Gastrocnemius medialis (tissue), 4 donors: ENCODE measurements around the gene PIK3R6. TPM values are rescaled to one million over a fixed set of nuclear protein-coding genes. Genes with fewer than 3 reads are reported as not detected.

Experiments used
- ATAC-seq, 2 donors: fragments of 150-250 bp; one replicate each; pipeline ENCODE4 v1.9.1; 2016
- DNase-seq, 2 donors: peaks; one replicate each; pipeline ENCODE4 v3.0.0-alpha.2; 2019
- H3K27ac ChIP-seq, 4 donors: fragments of 200-600 bp; sonication (generic); 1 replicate in 1 of 4; 2 replicates in 3 of 4; pipeline ENCODE4 v1.5.1; 2016 to 2018; ENCODE audit warnings: mild to moderate bottlenecking in 2 of 4, moderate library complexity in 1 of 4
- H3K27me3 ChIP-seq, 3 donors: fragments of 200-600 bp; sonication (generic) in 2 of 3; 1 replicate in 1 of 3; 2 replicates in 2 of 3; pipeline versions ENCODE4 v1.5.1 to v1.6.0; 2016 to 2019; ENCODE audit warnings: mild to moderate bottlenecking in 1 of 3, moderate library complexity in 1 of 3
- H3K36me3 ChIP-seq, 2 donors: fragments of 200-600 bp; sonication (generic) in 1 of 2; one replicate each; pipeline ENCODE4 v1.5.1; 2017 to 2018
- H3K4me1 ChIP-seq, 2 donors: fragments of 200-600 bp; sonication (generic) in 1 of 2; one replicate each; pipeline ENCODE4 v1.5.1; 2016 to 2017; ENCODE audit warnings: mild to moderate bottlenecking in 2 of 2
- H3K4me3 ChIP-seq, 4 donors: fragments of 200-600 bp; sonication (generic) in 3 of 4; 1 replicate in 1 of 4; 2 replicates in 3 of 4; pipeline ENCODE4 v1.5.1; 2016 to 2019; ENCODE audit warnings: mild to moderate bottlenecking in 2 of 4
- H3K9me3 ChIP-seq, 3 donors: fragments of 200-600 bp; sonication (generic) in 2 of 3; 1 replicate in 1 of 3; 2 replicates in 2 of 3; pipeline ENCODE4 v1.5.1; 2016 to 2019
- POLR2A ChIP-seq, 2 donors: fragments of 450-650 bp; IDR thresholded peaks; one replicate each; pipeline ENCODE4 v1.6.1; 2017; ENCODE audit warnings: antibody characterized with exemption in 2 of 2, mild to moderate bottlenecking in 2 of 2, moderate library complexity in 2 of 2
- in situ Hi-C, 4 donors: fragments of 200-750 bp; cut with MboI; loops; one replicate each; pipeline versions ENCODE4 v1.15.0 to v1.8.0; 2017; ENCODE audit warnings: low sequenced_read_pairs in 4 of 4
- intact Hi-C: fragments of 100-400 bp; cut with DNase I; formaldehyde crosslinking; loops from one replicate; pipeline ENCODE4 v1.15.1; 2023; ENCODE audit warnings: low total_unique reads
- total RNA-seq, 4 donors: library from RNA; depleted of rRNA; stranded (reverse); fragments of >200 nt; gene quantifications; one replicate each; pipeline versions ENCODE4 v1.1.0 to v1.2.3, GENCODE V29; 2016
- TF ChIP-seq, protein P1 (sequence below), 5 experiments: fragments of 450-650 bp in 3 of 5; fragments of 200-600 bp in 2 of 5; sonication (generic) in 2 of 5; IDR thresholded peaks in 4 of 5; conservative IDR thresholded peaks in 1 of 5; 1 replicate in 4 of 5; 2 replicates in 1 of 5; pipeline ENCODE4 v1.5.1; 2016 to 2019; ENCODE audit warnings: antibody characterized with exemption in 5 of 5, mild to moderate bottlenecking in 3 of 5, moderate library complexity in 3 of 5

The PIK3R6 gene
- total RNA-seq, 4 donors from 2014 or later, result 0.09 to 0.24 (median 0.16) TPM; not detected in 1

DNA sequence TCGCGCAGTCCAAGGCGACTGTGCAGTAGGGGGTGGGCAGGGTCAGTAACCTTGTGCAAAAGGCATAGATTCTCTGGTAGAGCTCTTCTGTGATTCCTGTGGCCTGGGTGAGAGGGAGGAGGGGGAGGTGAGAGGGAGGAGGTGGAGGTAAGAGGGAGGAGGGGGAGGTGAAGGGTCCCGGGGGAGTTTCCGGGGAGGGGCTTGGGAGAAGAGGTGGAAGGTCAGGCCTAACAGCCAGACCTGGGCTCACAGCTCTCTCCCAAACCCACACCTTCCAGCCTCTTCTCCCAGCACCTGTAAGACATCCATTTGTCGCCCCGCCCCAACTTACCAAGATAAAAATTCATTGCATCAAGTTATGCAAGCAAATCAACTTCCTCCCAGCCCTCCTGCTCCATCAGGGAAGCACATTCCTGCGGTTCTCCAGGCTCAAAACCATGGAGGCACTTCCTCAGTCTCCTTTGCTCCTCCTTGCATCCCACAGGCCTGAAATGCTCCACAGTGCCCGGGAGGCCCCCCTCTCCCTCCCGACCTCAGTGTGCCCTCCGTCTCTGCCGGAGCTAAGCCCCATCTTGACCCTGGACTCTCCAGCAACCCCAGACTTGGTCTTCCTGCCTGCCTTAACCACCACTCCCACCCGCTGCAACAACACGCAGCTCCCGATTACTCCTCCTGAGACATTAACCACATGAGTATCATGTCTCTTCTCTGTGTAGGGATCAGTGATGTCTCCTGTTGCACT, 30.5 kb downstream of the PIK3R6 start:
- Histone ChIP-seq H3K27ac (no peak overlapping the region), H3K36me3 (no peaks in the 10 kb centered on the region), H3K27me3 (peaks cover 3 to 7% (median 6%) of the 10 kb centered on the region in 3 donors), H3K4me1 (no peaks in the 10 kb centered on the region), H3K9me3 (no peaks in the 10 kb centered on the region), H3K4me3 (no peak overlapping the region)
- DNase-seq, result no peak
- TF ChIP-seq, protein P1, sequence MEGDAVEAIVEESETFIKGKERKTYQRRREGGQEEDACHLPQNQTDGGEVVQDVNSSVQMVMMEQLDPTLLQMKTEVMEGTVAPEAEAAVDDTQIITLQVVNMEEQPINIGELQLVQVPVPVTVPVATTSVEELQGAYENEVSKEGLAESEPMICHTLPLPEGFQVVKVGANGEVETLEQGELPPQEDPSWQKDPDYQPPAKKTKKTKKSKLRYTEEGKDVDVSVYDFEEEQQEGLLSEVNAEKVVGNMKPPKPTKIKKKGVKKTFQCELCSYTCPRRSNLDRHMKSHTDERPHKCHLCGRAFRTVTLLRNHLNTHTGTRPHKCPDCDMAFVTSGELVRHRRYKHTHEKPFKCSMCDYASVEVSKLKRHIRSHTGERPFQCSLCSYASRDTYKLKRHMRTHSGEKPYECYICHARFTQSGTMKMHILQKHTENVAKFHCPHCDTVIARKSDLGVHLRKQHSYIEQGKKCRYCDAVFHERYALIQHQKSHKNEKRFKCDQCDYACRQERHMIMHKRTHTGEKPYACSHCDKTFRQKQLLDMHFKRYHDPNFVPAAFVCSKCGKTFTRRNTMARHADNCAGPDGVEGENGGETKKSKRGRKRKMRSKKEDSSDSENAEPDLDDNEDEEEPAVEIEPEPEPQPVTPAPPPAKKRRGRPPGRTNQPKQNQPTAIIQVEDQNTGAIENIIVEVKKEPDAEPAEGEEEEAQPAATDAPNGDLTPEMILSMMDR (IDR thresholded peaks at IDR 0.05 in 4 of 5, conservative IDR thresholded peaks at IDR 0.05 in 1 of 5), result no peak
- TF ChIP-seq POLR2A (IDR thresholded peaks at IDR 0.05), result no peak
- in situ Hi-C loops, result no loop called here
- ATAC-seq, result no peak
- intact Hi-C loops, result no loop called here

DNA sequence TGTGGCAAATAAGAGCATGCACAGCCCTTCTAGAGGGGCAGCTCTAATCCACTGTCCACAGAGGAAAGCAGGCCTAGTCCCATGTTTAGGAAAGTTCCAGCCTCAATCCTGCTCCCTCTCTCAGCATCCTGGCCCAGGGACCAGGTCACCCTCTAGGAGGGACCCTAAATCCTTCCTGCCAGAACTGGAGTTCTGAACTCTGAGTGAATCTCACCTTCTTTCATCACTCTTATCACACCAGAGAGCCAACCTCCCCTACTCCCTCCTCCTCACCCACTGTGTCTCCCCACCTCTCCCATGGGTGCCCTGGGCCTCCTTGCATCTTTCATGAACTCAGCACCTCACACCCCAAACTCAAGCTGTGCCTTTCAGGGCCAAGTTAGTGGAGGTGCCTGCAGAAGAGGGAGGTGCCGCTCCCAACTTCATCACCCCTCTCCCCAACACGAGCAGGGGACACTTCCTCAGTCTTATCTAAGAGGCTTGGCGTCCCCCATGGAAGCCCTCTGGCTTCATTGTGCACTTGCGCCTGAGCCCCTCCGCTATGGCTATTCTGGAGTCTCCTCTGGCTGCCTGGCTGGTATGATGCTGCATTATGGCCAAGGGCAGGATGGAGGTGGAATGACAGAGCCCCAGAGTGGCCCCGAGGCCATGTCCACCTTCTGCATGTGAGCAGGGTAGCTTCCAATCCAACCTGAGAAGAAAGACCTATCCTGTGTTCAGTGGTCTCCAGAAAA, 31.7 kb downstream of the PIK3R6 start:
- in situ Hi-C loops, result no loop called here
- intact Hi-C loops, result no loop called here
- Histone ChIP-seq H3K4me3 (no peak overlapping the region), H3K27me3 (peaks cover 3 to 7% (median 6%) of the 10 kb centered on the region in 3 donors), H3K4me1 (no peaks in the 10 kb centered on the region), H3K9me3 (no peaks in the 10 kb centered on the region), H3K36me3 (no peaks in the 10 kb centered on the region), H3K27ac (no peak overlapping the region)
- TF ChIP-seq, protein P1 (IDR thresholded peaks at IDR 0.05 in 4 of 5, conservative IDR thresholded peaks at IDR 0.05 in 1 of 5), result no peak
- no peak for TF ChIP-seq POLR2A (IDR thresholded peaks at IDR 0.05)
- no peak for ATAC-seq
- DNase-seq, result no peak

DNA sequence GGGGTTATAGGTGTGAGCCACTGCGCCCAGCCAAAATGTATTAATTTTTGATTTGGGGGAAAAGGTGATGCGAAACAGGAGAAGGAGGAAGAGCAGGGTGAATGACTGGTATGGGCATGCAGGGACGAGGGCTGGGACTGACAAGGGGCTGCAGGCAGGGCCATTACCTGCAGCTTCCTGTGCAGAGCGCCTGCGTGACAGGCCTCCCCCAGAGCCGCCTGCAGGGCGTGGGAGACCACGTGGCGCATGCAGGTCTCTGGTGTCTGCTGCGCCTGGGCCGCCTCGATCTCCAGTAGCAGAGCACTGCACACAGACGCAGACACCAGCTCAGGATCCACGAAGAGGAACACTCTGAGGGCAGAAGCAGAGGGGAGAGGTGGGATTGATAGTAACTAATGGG, 32.4 kb downstream of the PIK3R6 start:
- ATAC-seq (no peak), DNase-seq (no peak)
- Histone ChIP-seq H3K36me3 (no peaks in the 10 kb centered on the region), H3K4me3 (no peak overlapping the region), H3K27ac (no peak overlapping the region), H3K4me1 (no peaks in the 10 kb centered on the region), H3K9me3 (no peaks in the 10 kb centered on the region), H3K27me3 (peaks cover 3 to 7% (median 6%) of the 10 kb centered on the region in 3 donors)
- intact Hi-C loops (no loop called here), in situ Hi-C loops (no loop called here)
- TF ChIP-seq POLR2A (IDR thresholded peaks at IDR 0.05), result no peak

DNA sequence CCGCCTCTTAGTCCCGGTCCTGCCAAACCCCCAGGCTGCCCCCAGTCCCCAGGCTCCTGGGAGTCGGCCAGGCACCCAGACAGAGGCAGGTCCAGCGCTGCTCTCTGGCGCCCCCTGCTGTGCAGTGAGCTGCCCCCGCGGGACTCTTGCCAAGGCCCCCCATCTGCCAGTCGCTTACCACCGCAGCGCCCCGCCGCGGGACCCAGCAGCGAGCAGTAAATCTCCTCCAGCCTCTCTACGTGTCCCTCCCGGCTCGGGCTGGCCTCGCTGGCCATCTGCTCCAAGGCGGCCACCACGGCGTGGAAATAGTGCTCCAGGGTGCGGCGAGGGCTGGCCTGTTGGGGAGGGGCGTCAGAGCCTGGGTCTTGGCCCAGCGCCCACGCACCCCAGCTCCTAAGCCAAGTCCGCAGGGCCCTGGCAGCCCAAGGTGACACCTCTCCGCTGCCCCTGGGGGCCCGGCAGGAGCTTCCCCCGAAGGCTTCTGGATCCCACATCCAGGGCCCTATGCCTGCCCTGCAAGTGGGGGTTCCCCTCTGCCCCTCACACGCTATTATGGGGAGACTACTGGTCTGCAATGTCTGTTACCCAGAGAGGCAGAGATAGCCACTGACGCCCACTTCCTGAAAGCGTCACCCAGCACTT, 34.6 kb downstream of the PIK3R6 start:
- no peak for ATAC-seq
- in situ Hi-C loops, result no loop called here
- H3K27me3 ChIP-seq, result peaks cover 3 to 7% (median 6%) of the 10 kb centered on the region in 3 donors
- no peaks in the 10 kb centered on the region for H3K9me3 ChIP-seq
- intact Hi-C loops, result no loop called here
- DNase-seq, result no peak
- no peaks in the 10 kb centered on the region for H3K4me1 ChIP-seq
- no peak overlapping the region for H3K27ac ChIP-seq
- H3K4me3 ChIP-seq, result no peak overlapping the region
- no peaks in the 10 kb centered on the region for H3K36me3 ChIP-seq
- TF ChIP-seq, protein P1 (IDR thresholded peaks at IDR 0.05 in 4 of 5, conservative IDR thresholded peaks at IDR 0.05 in 1 of 5), result no peak
- no peak for TF ChIP-seq POLR2A (IDR thresholded peaks at IDR 0.05)
